Panc1 (cell line): ENCODE data around the gene CCL16.

Experiments used
- CTCF ChIP-seq: fragments of 450-650 bp; IDR thresholded peaks from 2 replicates; pipeline ENCODE4 v1.5.1; 2017; ENCODE audit warnings: mild to moderate bottlenecking
- POLR2AphosphoS5 ChIP-seq: IDR thresholded peaks from 2 replicates; pipeline ENCODE4 v1.6.1; 2012; ENCODE audit warnings: mild to moderate bottlenecking, low read depth, low read length, moderate library complexity
- SIN3A ChIP-seq: IDR thresholded peaks from 2 replicates; pipeline ENCODE4 v1.6.1; 2012; ENCODE audit warnings: low read depth, mild to moderate bottlenecking, low read length, moderate library complexity, borderline replicate concordance; ENCODE audit not compliant: insufficient read depth

GRCh38 chr17:35942588-35943186 lies 38.6 kb downstream of the CCL16 start:
- TF ChIP-seq CTCF = no peak
- no peak for TF ChIP-seq POLR2AphosphoS5
- no peak for TF ChIP-seq SIN3A
